Measurements from ENCODE around the gene VWA5B2. TPM values are rescaled to one million over a fixed set of nuclear protein-coding genes. Genes with fewer than 3 reads are reported as not detected.
A peak's percentile ranks its signal among the peaks of the same experiment; 100 is the strongest.

VWA5B2 gene
- total and polyA plus RNA-seq, 2 of the 13 experiments (the other 11 are each of a cell fraction or from before 2014, with no cell fraction given) = 0.03 to 0.04 TPM

DNA sequence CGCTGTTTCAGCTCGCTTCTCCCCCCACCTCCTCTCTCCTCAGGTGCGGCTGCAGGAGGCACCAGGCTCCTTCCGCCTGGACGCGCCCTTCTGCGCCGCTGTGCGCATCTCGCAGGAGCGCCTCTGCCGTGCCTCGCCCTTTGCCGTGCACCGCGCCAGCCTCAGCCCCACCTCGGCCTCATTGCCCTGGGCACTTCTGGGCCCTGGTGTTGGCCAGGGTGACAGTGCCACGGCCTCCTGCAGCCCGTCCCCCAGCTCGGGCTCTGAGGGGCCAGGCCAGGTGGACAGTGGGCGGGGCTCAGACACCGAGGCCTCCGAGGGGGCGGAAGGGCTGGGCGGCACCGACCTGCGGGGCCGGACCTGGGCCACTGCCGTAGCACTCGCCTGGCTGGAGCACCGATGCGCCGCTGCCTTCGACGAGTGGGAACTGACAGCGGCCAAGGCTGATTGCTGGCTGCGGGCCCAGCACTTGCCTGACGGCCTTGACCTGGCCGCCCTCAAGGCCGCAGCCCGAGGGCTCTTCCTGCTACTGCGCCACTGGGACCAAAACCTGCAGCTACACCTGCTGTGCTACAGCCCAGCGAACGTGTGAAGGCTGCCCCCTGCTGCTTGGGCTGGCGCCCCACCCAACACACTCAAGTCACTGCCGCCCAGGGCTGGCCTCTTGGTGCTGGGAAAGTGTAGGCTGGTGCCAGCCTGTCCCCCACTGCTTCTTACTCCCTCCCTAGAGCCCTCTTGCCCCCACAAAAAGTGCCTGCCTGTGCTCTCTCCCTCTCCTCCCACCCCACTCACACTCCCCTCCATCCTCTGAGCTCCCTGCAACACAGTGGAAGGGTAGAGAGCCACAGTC lies 12.3 kb downstream of the VWA5B2 start (continued):
- TF ChIP-seq, protein P1, sequence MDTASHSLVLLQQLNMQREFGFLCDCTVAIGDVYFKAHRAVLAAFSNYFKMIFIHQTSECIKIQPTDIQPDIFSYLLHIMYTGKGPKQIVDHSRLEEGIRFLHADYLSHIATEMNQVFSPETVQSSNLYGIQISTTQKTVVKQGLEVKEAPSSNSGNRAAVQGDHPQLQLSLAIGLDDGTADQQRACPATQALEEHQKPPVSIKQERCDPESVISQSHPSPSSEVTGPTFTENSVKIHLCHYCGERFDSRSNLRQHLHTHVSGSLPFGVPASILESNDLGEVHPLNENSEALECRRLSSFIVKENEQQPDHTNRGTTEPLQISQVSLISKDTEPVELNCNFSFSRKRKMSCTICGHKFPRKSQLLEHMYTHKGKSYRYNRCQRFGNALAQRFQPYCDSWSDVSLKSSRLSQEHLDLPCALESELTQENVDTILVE (CRISPR knock-in tag; IDR thresholded peaks at IDR 0.05) = peak; percentile 82
- no peak for TF ChIP-seq RFX3 (CRISPR knock-in tag; IDR thresholded peaks at IDR 0.05)
- peak; percentile 91 for TF ChIP-seq SALL1 (CRISPR knock-in tag; IDR thresholded peaks at IDR 0.05)
- TF ChIP-seq, protein P2, sequence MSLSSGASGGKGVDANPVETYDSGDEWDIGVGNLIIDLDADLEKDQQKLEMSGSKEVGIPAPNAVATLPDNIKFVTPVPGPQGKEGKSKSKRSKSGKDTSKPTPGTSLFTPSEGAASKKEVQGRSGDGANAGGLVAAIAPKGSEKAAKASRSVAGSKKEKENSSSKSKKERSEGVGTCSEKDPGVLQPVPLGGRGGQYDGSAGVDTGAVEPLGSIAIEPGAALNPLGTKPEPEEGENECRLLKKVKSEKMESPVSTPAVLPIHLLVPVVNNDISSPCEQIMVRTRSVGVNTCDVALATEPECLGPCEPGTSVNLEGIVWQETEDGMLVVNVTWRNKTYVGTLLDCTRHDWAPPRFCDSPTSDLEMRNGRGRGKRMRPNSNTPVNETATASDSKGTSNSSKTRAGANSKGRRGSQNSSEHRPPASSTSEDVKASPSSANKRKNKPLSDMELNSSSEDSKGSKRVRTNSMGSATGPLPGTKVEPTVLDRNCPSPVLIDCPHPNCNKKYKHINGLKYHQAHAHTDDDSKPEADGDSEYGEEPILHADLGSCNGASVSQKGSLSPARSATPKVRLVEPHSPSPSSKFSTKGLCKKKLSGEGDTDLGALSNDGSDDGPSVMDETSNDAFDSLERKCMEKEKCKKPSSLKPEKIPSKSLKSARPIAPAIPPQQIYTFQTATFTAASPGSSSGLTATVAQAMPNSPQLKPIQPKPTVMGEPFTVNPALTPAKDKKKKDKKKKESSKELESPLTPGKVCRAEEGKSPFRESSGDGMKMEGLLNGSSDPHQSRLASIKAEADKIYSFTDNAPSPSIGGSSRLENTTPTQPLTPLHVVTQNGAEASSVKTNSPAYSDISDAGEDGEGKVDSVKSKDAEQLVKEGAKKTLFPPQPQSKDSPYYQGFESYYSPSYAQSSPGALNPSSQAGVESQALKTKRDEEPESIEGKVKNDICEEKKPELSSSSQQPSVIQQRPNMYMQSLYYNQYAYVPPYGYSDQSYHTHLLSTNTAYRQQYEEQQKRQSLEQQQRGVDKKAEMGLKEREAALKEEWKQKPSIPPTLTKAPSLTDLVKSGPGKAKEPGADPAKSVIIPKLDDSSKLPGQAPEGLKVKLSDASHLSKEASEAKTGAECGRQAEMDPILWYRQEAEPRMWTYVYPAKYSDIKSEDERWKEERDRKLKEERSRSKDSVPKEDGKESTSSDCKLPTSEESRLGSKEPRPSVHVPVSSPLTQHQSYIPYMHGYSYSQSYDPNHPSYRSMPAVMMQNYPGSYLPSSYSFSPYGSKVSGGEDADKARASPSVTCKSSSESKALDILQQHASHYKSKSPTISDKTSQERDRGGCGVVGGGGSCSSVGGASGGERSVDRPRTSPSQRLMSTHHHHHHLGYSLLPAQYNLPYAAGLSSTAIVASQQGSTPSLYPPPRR (CRISPR knock-in tag; IDR thresholded peaks at IDR 0.05; ENCODE audit: borderline replicate concordance) = peak; percentile 89
- TF ChIP-seq, protein P3, sequence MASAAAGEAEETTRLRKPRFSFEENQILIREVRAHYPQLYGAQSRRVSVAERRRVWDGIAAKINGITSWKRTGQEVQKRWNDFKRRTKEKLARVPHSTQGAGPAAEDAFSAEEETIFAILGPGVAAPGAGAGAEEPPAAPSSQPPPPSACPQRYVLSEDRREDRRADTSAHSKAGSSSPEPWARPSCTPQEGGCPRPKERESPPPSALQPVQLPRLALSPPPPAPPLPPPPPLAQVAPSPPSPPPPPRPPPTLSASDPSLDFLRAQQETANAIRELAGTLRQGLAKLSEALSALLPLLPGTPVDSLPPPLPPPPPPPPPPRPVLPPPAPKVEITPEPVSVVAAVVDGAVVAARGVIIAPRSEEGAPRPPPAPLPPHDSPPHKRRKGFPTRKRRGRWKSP (CRISPR knock-in tag; IDR thresholded peaks at IDR 0.05) = peak; percentile 69; the same call in 1 of the 2 replicates
- TF ChIP-seq MTF2 (CRISPR knock-in tag; IDR thresholded peaks at IDR 0.05; ENCODE audit: borderline replicate concordance) = peak; percentile 95; the same call in 1 of the 2 replicates
- peak in 1 of 2 experiments; percentile 70; a peak in 1 of 4 replicates for TF ChIP-seq EP300 (IDR thresholded peaks at IDR 0.05; ENCODE audit: low read depth in 2 of 2, low read length in 2 of 2)
- TF ChIP-seq EP300 (CRISPR knock-in tag; IDR thresholded peaks at IDR 0.05; ENCODE audit: borderline replicate concordance) = peak; percentile 11; the same call in 1 of the 2 replicates
- TF ChIP-seq, protein P4, sequence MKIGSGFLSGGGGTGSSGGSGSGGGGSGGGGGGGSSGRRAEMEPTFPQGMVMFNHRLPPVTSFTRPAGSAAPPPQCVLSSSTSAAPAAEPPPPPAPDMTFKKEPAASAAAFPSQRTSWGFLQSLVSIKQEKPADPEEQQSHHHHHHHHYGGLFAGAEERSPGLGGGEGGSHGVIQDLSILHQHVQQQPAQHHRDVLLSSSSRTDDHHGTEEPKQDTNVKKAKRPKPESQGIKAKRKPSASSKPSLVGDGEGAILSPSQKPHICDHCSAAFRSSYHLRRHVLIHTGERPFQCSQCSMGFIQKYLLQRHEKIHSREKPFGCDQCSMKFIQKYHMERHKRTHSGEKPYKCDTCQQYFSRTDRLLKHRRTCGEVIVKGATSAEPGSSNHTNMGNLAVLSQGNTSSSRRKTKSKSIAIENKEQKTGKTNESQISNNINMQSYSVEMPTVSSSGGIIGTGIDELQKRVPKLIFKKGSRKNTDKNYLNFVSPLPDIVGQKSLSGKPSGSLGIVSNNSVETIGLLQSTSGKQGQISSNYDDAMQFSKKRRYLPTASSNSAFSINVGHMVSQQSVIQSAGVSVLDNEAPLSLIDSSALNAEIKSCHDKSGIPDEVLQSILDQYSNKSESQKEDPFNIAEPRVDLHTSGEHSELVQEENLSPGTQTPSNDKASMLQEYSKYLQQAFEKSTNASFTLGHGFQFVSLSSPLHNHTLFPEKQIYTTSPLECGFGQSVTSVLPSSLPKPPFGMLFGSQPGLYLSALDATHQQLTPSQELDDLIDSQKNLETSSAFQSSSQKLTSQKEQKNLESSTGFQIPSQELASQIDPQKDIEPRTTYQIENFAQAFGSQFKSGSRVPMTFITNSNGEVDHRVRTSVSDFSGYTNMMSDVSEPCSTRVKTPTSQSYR (CRISPR knock-in tag; IDR thresholded peaks at IDR 0.05; ENCODE audit: borderline replicate concordance) = 0 out of 2 replicates have a peak, but pooled peaks have one; percentile 24
- peak; percentile 37; the same call in 1 of the 2 replicates for TF ChIP-seq KLF11 (CRISPR knock-in tag; IDR thresholded peaks at IDR 0.05)
- no peak for TF ChIP-seq RNF2 (conservative IDR thresholded peaks at IDR 0.05; ENCODE audit: low read depth)
- TF ChIP-seq TCF7 (IDR thresholded peaks at IDR 0.05; ENCODE audit: low read depth) = no peak
- peak; percentile 43; the same call in 1 of the 2 replicates for TF ChIP-seq MAZ (IDR thresholded peaks at IDR 0.05; ENCODE audit: borderline replicate concordance, low read depth, low read length)
- TF ChIP-seq MAZ (CRISPR knock-in tag; IDR thresholded peaks at IDR 0.05; ENCODE audit: low read depth) = peak; percentile 94
- 0 out of 2 replicates have a peak, but pooled peaks have one; percentile 28 for TF ChIP-seq ELF4 (CRISPR knock-in tag; IDR thresholded peaks at IDR 0.05; ENCODE audit: borderline replicate concordance)
- peak; percentile 95; the same call in 1 of the 2 replicates for TF ChIP-seq REPIN1 (CRISPR knock-in tag; IDR thresholded peaks at IDR 0.05; ENCODE audit: borderline replicate concordance, low read depth)
- TF ChIP-seq ZNF850 (CRISPR knock-in tag; conservative IDR thresholded peaks at IDR 0.05) = no peak
- peak; percentile 69 for TF ChIP-seq YY1 (IDR thresholded peaks at IDR 0.05; ENCODE audit: insufficient read depth, insufficient replicate concordance, low read depth, low read length)

All from HepG2 (cell line).